A673 (cell line): Measurements from ENCODE around the gene MTHFR.

ENCODE experiments used
- CTCF ChIP-seq: fragments of 300-800, 200-600 bp; sonication (generic); conservative IDR thresholded peaks from 2 replicates; pipeline ENCODE4 v1.5.1; 2017; ENCODE audit warnings: low read depth, mild to moderate bottlenecking, antibody characterized with exemption, low read length, moderate library complexity, mixed read lengths
- EZH2 ChIP-seq: fragments of 200-600 bp; sonication (generic); IDR thresholded peaks from 2 replicates; pipeline ENCODE4 v1.6.1; 2017; ENCODE audit warnings: borderline replicate concordance, low read depth, mild to moderate bottlenecking, mixed read lengths, antibody characterized with exemption, low read length; ENCODE audit not compliant: poor library complexity, severe bottlenecking

GRCh38 chr1:11823366-11824137 lies 17.8 kb upstream of the MTHFR start:
- TF ChIP-seq CTCF (no peak), EZH2 (no peak)
